H9 (cell line): ENCODE measurements around the gene ODF4. TPM values are rescaled to one million over a fixed set of nuclear protein-coding genes. Genes with fewer than 3 reads are reported as not detected.
"Not testable (repeated sequence)": the region's sequence is repeated elsewhere in the genome, so short reads cannot be mapped to it uniquely, and the experiment has no call there.

Experiments
- DNase-seq: peaks from one replicate; pipeline ENCODE4 v3.0.0-alpha.2; 2017
- H2AFZ ChIP-seq: one replicate; pipeline ENCODE4 v1.6.1; 2013; ENCODE audit warnings: mild to moderate bottlenecking, low read length, control low read depth, moderate library complexity
- H2AK5ac ChIP-seq: 2 replicates; pipeline ENCODE4 v1.6.1; 2013; ENCODE audit warnings: low read length, control low read depth, mixed read lengths; ENCODE audit not compliant: insufficient read length
- H2BK120ac ChIP-seq: one replicate; pipeline ENCODE4 v1.6.1; 2013; ENCODE audit warnings: low read depth, mild to moderate bottlenecking, low read length, control low read depth, inconsistent platforms; ENCODE audit not compliant: poor library complexity, severe bottlenecking
- H2BK12ac ChIP-seq: 2 replicates; pipeline ENCODE4 v1.6.1; 2013; ENCODE audit warnings: low read length, control low read depth, mixed read lengths, low read depth; ENCODE audit not compliant: insufficient read length
- H2BK15ac ChIP-seq: 2 replicates; pipeline ENCODE4 v1.6.1; 2013; ENCODE audit warnings: low read depth, low read length, control low read depth
- H2BK20ac ChIP-seq: one replicate; pipeline ENCODE4 v1.6.1; 2013; ENCODE audit warnings: low read depth, mild to moderate bottlenecking, low read length, control low read depth, inconsistent platforms; ENCODE audit not compliant: poor library complexity, severe bottlenecking
- H2BK5ac ChIP-seq: 2 replicates; pipeline ENCODE4 v1.6.1; 2013; ENCODE audit warnings: low read length, control low read depth, mixed read lengths; ENCODE audit not compliant: insufficient read length
- H3K14ac ChIP-seq: 2 replicates; pipeline ENCODE4 v1.6.1; 2013; ENCODE audit warnings: low read length, control low read depth; ENCODE audit not compliant: insufficient read depth
- H3K18ac ChIP-seq: 2 replicates; pipeline ENCODE4 v1.6.1; 2013; ENCODE audit warnings: low read depth, mild to moderate bottlenecking, mixed read lengths, low read length, control low read depth; ENCODE audit not compliant: insufficient read length
- H3K23ac ChIP-seq: 2 replicates; pipeline ENCODE4 v1.6.1; 2013; ENCODE audit warnings: low read length, control low read depth, mixed read lengths, low read depth; ENCODE audit not compliant: insufficient read length
- H3K23me2 ChIP-seq: 2 replicates; pipeline ENCODE4 v1.6.1; 2013; ENCODE audit warnings: low read depth, mild to moderate bottlenecking, mixed read lengths, low read length, control low read depth; ENCODE audit not compliant: insufficient read length, poor library complexity, severe bottlenecking
- H3K27ac ChIP-seq: 2 replicates; pipeline ENCODE4 v1.5.1; 2013; ENCODE audit warnings: low read length, control low read depth, mixed read lengths, low read depth; ENCODE audit not compliant: insufficient read length
- H3K27me3 ChIP-seq: 2 replicates; pipeline ENCODE4 v1.6.1; 2013; ENCODE audit warnings: low read length, control low read depth, inconsistent platforms; ENCODE audit not compliant: insufficient read depth
- H3K4ac ChIP-seq: 2 replicates; pipeline ENCODE4 v1.6.1; 2013; ENCODE audit warnings: low read depth, mild to moderate bottlenecking, control low read depth, inconsistent platforms, low read length, moderate library complexity
- H3K4me1 ChIP-seq: 2 replicates; pipeline ENCODE4 v1.6.1; 2013; ENCODE audit warnings: low read length, control low read depth, inconsistent platforms; ENCODE audit not compliant: insufficient read depth
- H3K4me2 ChIP-seq: 2 replicates; pipeline ENCODE4 v1.6.1; 2013; ENCODE audit warnings: low read length, control low read depth, mixed read lengths; ENCODE audit not compliant: insufficient read length, insufficient read depth
- H3K56ac ChIP-seq: 2 replicates; pipeline ENCODE4 v1.6.1; 2013; ENCODE audit warnings: low read depth, mild to moderate bottlenecking, mixed read lengths, low read length, control low read depth; ENCODE audit not compliant: insufficient read length
- H3K79me1 ChIP-seq: 2 replicates; pipeline ENCODE4 v1.6.1; 2013; ENCODE audit warnings: low read depth, mild to moderate bottlenecking, moderate library complexity, low read length, control low read depth, inconsistent platforms; ENCODE audit not compliant: insufficient read depth, poor library complexity, severe bottlenecking
- H3K79me2 ChIP-seq: 2 replicates; pipeline ENCODE4 v1.6.1; 2013; ENCODE audit warnings: low read length, control low read depth, inconsistent platforms; ENCODE audit not compliant: insufficient read depth
- H3K9ac ChIP-seq: 2 replicates; pipeline ENCODE4 v1.6.1; 2013; ENCODE audit warnings: low read length, control low read depth, mixed read lengths; ENCODE audit not compliant: insufficient read length; ENCODE audit errors: extremely low read depth
- H3K9me3 ChIP-seq: one replicate; pipeline ENCODE4 v1.6.1; 2013; ENCODE audit warnings: low read depth, low read length, inconsistent platforms; ENCODE audit not compliant: control insufficient read depth
- H3T11ph ChIP-seq: one replicate; pipeline ENCODE4 v1.6.1; 2013; ENCODE audit warnings: mild to moderate bottlenecking, low read length, control low read depth, inconsistent platforms
- H4K20me1 ChIP-seq: one replicate; pipeline ENCODE4 v1.6.1; 2013; ENCODE audit not compliant: control insufficient read depth, insufficient read length, insufficient read depth
- H4K5ac ChIP-seq: 2 replicates; pipeline ENCODE4 v1.6.1; 2013; ENCODE audit warnings: low read depth, mild to moderate bottlenecking, mixed read lengths, low read length, control low read depth; ENCODE audit not compliant: insufficient read length
- H4K8ac ChIP-seq: replicated peaks from 2 replicates; pipeline ENCODE4 v1.6.1; 2013; ENCODE audit warnings: low read length, control low read depth, mixed read lengths, low read depth; ENCODE audit not compliant: insufficient read length
- H4K91ac ChIP-seq: 2 replicates; pipeline ENCODE4 v1.6.1; 2013; ENCODE audit warnings: low read depth, mild to moderate bottlenecking, moderate library complexity, mixed read lengths, low read length, control low read depth; ENCODE audit not compliant: insufficient read length
- H3K27ac Mint-ChIP-seq, 3 experiments: 2 replicates in 2 of 3; 3 replicates in 1 of 3; pipeline ENCODE4 v1.8.0; 2020 to 2021; ENCODE audit warnings: mixed read lengths in 3 of 3, mild to moderate bottlenecking in 1 of 3, moderate library complexity in 1 of 3
- H3K27me3 Mint-ChIP-seq: 2 replicates; pipeline ENCODE4 v1.8.0; 2021; ENCODE audit warnings: low read depth, mild to moderate bottlenecking, moderate library complexity, mixed read lengths
- H3K36me3 Mint-ChIP-seq, 3 experiments: 2 replicates in 2 of 3; 3 replicates in 1 of 3; pipeline ENCODE4 v1.8.0; 2020 to 2021; ENCODE audit warnings: low read depth in 3 of 3, mixed read lengths in 3 of 3; ENCODE audit not compliant: insufficient read depth in 1 of 3
- H3K4me1 Mint-ChIP-seq, 2 experiments: 2 replicates each; pipeline ENCODE4 v1.8.0; 2020; ENCODE audit warnings: mixed read lengths in 2 of 2
- H3K4me3 Mint-ChIP-seq, 2 experiments: 2 replicates in 1 of 2; 3 replicates in 1 of 2; pipeline ENCODE4 v1.8.0; 2020 to 2021; ENCODE audit warnings: mild to moderate bottlenecking in 2 of 2, mixed read lengths in 2 of 2, moderate library complexity in 1 of 2
- H3K9me3 Mint-ChIP-seq, 2 experiments: 2 replicates in 1 of 2; 3 replicates in 1 of 2; pipeline ENCODE4 v1.8.0; 2020; ENCODE audit warnings: mild to moderate bottlenecking in 2 of 2, mixed read lengths in 2 of 2, moderate library complexity in 1 of 2
- WGBS: extraction: QIAGEN DNeasy Blood & Tissue Kit; methylation state at CpG from one replicate; pipeline ENCODE4 v1.1.7; 2013; ENCODE audit warnings: missing lambda C conversion rate, low lambda C conversion rate, mixed read lengths; ENCODE audit not compliant: insufficient read length; ENCODE audit errors: extremely low coverage; 5-methylcytosine and 5-hydroxymethylcytosine counted together
- total RNA-seq: library from RNA; stranded (reverse); gene quantifications from 2 replicates; pipeline ENCODE4 v1.2.1, GENCODE V29; 2021
- TF ChIP-seq, protein P1 (sequence below): fragments of 200-600 bp; sonication (generic); conservative IDR thresholded peaks from 3 replicates; pipeline ENCODE4 v1.8.0; 2021; ENCODE audit warnings: antibody characterized with exemption, mild to moderate bottlenecking

The ODF4 gene
- total RNA-seq, 1 experiment from 2014 or later, result not detected

DNA sequence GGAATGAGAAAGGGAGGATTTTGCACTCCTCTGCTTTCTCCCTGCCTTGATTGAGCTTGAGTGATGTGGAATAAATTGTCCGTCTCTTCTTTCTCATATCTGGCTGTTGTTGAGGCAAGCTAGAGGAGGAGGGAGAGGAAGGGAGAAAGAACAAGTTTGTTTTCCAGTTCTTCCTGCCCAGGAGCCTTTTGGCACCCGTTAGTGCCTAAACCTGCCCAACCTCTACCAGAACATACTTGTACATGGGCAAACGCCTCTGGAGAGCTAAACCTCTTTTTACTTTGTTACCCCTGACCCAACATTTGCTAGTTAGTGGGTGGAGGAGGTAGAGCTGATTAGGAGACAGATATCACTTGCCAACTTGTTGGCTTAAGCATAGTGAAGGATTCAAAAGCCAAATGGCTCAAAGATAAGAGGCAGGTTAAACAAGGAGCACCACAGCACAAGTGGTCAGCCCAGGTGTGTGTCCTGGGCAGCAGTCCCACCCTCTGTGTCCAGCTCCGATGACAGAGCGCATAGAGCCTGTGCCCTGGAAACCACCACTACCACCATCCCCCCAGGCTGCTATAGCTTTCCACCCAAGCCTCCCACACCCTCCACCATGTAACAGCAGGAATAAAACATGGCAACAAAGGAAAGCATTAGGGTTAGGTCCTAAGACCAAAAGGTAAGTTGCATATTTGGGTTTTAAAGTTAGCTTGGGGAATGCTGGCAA, 6.5 kb downstream of the ODF4 start:
- H3K4me3 Mint-ChIP-seq, result no peak overlapping the region
- Histone ChIP-seq H3K79me1 (no peaks in the 10 kb centered on the region), H2AK5ac (no peak overlapping the region), H2BK15ac (no peak overlapping the region), H4K91ac (no peak overlapping the region), H3T11ph (no peak overlapping the region), H3K27ac (peak overlapping the region; percentile 33), H3K14ac (no peak overlapping the region), H3K27me3 (no peaks in the 10 kb centered on the region), H3K56ac (no peak overlapping the region), H3K9me3 (no peaks in the 10 kb centered on the region), H3K4me1 (no peaks in the 10 kb centered on the region), H2BK12ac (no peak overlapping the region), H3K4ac (no peak overlapping the region), H3K23ac (no peak overlapping the region), H3K23me2 (no peaks in the 10 kb centered on the region), H4K8ac (no peak overlapping the region), H4K5ac (no peak overlapping the region), H4K20me1 (no peaks in the 10 kb centered on the region), H3K18ac (no peak overlapping the region), H3K9ac (no peak overlapping the region), H3K4me2 (no peak overlapping the region), H2BK120ac (no peak overlapping the region), H3K79me2 (no peaks in the 10 kb centered on the region), H2BK5ac (no peak overlapping the region), H2BK20ac (no peak overlapping the region), H2AFZ (no peak overlapping the region)
- no CpG with 5 or more reads among the region's 5 CpGs for WGBS
- H3K9me3 Mint-ChIP-seq, result no peaks in the 10 kb centered on the region
- H3K4me1 Mint-ChIP-seq, result peaks cover 9 to 12% of the 10 kb centered on the region in 2 experiments
- H3K27me3 Mint-ChIP-seq, result no peaks in the 10 kb centered on the region
- no peak for DNase-seq
- H3K27ac Mint-ChIP-seq, result no peak overlapping the region
- no peaks in the 10 kb centered on the region for H3K36me3 Mint-ChIP-seq
- TF ChIP-seq, protein P1, sequence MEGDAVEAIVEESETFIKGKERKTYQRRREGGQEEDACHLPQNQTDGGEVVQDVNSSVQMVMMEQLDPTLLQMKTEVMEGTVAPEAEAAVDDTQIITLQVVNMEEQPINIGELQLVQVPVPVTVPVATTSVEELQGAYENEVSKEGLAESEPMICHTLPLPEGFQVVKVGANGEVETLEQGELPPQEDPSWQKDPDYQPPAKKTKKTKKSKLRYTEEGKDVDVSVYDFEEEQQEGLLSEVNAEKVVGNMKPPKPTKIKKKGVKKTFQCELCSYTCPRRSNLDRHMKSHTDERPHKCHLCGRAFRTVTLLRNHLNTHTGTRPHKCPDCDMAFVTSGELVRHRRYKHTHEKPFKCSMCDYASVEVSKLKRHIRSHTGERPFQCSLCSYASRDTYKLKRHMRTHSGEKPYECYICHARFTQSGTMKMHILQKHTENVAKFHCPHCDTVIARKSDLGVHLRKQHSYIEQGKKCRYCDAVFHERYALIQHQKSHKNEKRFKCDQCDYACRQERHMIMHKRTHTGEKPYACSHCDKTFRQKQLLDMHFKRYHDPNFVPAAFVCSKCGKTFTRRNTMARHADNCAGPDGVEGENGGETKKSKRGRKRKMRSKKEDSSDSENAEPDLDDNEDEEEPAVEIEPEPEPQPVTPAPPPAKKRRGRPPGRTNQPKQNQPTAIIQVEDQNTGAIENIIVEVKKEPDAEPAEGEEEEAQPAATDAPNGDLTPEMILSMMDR, result no peak

DNA sequence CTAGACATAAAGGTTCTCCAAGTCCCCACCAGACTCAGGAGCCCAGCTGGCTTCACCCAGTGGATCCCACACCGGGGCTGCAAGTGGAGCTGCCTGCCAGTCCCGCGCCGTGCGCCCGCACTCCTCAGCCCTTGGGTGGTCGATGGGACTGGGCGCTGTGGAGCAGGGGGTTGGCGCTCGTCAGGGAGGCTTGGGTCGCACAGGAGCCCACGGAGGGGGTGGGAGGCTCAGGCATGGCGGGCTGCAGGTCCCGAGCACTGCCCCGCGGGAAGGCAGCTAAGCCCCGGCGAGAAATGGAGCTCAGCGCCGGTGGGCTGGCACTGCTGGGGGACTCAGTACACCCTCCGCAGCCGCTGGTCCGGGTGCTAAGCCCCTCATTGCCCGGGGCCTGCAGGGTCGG, 7.4 kb downstream of the ODF4 start:
- not testable (repeated sequence) for H3K9me3 Mint-ChIP-seq, H3K4me1 ChIP-seq, DNase-seq, H3K23me2 ChIP-seq, H3K4me2 ChIP-seq, H3K79me2 ChIP-seq, H3T11ph ChIP-seq, H3K36me3 Mint-ChIP-seq, H2BK20ac ChIP-seq, H3K27ac Mint-ChIP-seq, H4K8ac ChIP-seq, H3K27ac ChIP-seq, H3K23ac ChIP-seq, H3K9ac ChIP-seq, H3K27me3 Mint-ChIP-seq, H4K5ac ChIP-seq, H3K9me3 ChIP-seq, H2BK120ac ChIP-seq, H2AK5ac ChIP-seq, H2BK12ac ChIP-seq, H4K91ac ChIP-seq, H2AFZ ChIP-seq, H3K4ac ChIP-seq, H3K56ac ChIP-seq, H3K14ac ChIP-seq, H3K18ac ChIP-seq, H2BK5ac ChIP-seq, H2BK15ac ChIP-seq, H3K27me3 ChIP-seq, H3K79me1 ChIP-seq, H3K4me1 Mint-ChIP-seq, H3K4me3 Mint-ChIP-seq, H4K20me1 ChIP-seq
- WGBS, result no CpG with 5 or more reads among the region's 25 CpGs
